Lower lobe of right lung (tissue), 2 donors: Measurements from ENCODE around the gene ATG10. TPM values are rescaled to one million over a fixed set of nuclear protein-coding genes. Genes with fewer than 3 reads are reported as not detected.
"Not testable (repeated sequence)": the region's sequence is repeated elsewhere in the genome, so short reads cannot be mapped to it uniquely, and the experiment has no call there.

Experiments
- ATAC-seq, 2 donors: fragments of 200-7000 bp; cut with Tn5 transposase; one replicate each; pipeline ENCODE4 v1.9.1; 2020 to 2022; ENCODE audit warnings: mild to moderate bottlenecking in 2 of 2, moderate library complexity in 2 of 2
- DNase-seq: peaks from one replicate; pipeline ENCODE4 v3.0.0-alpha.2; 2020
- H3K27ac ChIP-seq: fragments of 200-600 bp; one replicate; pipeline ENCODE4 v1.8.0; 2022
- H3K27me3 ChIP-seq: fragments of 200-600 bp; one replicate; pipeline ENCODE4 v1.8.0; 2022; ENCODE audit warnings: low read depth
- H3K36me3 ChIP-seq: fragments of 200-600 bp; one replicate; pipeline ENCODE4 v1.8.0; 2022; ENCODE audit warnings: mild to moderate bottlenecking
- H3K4me1 ChIP-seq: fragments of 200-600 bp; one replicate; pipeline ENCODE4 v1.8.0; 2022
- H3K4me3 ChIP-seq: fragments of 200-600 bp; one replicate; pipeline ENCODE4 v1.8.0; 2022; ENCODE audit warnings: mild to moderate bottlenecking
- H3K9me3 ChIP-seq: fragments of 200-600 bp; one replicate; pipeline ENCODE4 v1.8.0; 2022
- intact Hi-C: fragments of 100-400 bp; cut with DNase I; formaldehyde crosslinking; loops from one replicate; pipeline ENCODE4 v1.11.0; 2022
- total RNA-seq: library from RNA; stranded (reverse); fragmentation: NEBNext Ultra II Directional; extraction: Animal tissue kit (Norgen Biotek cat#: 25700); gene quantifications from one replicate; pipeline ENCODE4 v1.2.1, GENCODE V29; 2021
- TF ChIP-seq, protein P1 (sequence below): fragments of 200-600 bp; IDR thresholded peaks from one replicate; pipeline ENCODE4 v1.8.0; 2022; ENCODE audit warnings: antibody characterized with exemption, mild to moderate bottlenecking
- donor health status: DM: no; HTN: yes; CAD: no; lungs with severe emphysema.

Gene ATG10
- total RNA-seq, 1 donor from 2014 or later = 5.4 TPM

GRCh38 chr5:82050955-82051354, 79.1 kb downstream of the ATG10 start:
- H3K27me3 ChIP-seq = no peaks in the 10 kb centered on the region
- DNase-seq (no peak), ATAC-seq (no peak)

DNA sequence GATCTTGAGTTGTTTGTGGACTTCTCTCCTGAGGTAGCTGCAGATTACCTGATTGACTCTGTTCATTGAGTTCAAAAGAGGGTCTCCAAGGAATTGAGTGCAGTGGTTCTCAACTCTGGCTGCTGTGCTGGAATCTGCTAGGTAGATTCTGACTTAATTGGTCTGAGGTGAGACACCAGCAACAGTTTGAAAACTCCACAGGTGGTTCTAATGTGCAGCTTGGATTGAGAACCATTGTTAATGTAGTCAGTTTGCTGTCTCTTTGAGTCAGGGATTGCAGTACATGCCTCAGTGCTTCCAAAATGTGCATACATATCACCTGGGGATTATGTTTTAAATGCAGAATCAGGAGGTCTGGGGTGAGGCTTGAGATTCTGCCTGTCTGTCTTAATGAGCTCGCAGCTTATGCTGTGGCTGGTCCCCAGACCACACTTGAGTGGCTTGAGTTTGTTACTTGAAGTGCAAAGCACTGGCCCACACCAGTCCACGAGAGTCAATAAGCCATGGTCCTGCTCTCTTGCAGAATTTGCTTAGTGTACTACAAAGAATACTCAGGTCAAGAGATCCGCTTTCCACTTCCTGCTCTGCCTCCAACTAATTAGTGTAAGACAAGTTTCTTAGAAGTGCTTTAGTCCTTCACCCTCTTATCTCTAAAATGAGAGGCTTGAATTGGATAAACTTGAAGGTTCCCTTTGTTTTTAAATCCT, 82.3 kb downstream of the ATG10 start:
- H3K27ac ChIP-seq = no peak overlapping the region
- no peak overlapping the region for H3K4me3 ChIP-seq
- H3K4me1 ChIP-seq = no peaks in the 10 kb centered on the region
- DNase-seq (no peak), ATAC-seq (peak; percentile 66)
- H3K36me3 ChIP-seq = no peaks in the 10 kb centered on the region
- no peaks in the 10 kb centered on the region for H3K27me3 ChIP-seq
- intact Hi-C loops = no loop called here
- no peaks in the 10 kb centered on the region for H3K9me3 ChIP-seq
- TF ChIP-seq, protein P1, sequence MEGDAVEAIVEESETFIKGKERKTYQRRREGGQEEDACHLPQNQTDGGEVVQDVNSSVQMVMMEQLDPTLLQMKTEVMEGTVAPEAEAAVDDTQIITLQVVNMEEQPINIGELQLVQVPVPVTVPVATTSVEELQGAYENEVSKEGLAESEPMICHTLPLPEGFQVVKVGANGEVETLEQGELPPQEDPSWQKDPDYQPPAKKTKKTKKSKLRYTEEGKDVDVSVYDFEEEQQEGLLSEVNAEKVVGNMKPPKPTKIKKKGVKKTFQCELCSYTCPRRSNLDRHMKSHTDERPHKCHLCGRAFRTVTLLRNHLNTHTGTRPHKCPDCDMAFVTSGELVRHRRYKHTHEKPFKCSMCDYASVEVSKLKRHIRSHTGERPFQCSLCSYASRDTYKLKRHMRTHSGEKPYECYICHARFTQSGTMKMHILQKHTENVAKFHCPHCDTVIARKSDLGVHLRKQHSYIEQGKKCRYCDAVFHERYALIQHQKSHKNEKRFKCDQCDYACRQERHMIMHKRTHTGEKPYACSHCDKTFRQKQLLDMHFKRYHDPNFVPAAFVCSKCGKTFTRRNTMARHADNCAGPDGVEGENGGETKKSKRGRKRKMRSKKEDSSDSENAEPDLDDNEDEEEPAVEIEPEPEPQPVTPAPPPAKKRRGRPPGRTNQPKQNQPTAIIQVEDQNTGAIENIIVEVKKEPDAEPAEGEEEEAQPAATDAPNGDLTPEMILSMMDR = no peak

More at GRCh38 chr5:82050955-82051354, 79.1 kb downstream of the ATG10 start:
- TF ChIP-seq, protein P1 = no peak
- intact Hi-C loops = no loop called here
- H3K4me1 ChIP-seq = no peaks in the 10 kb centered on the region
- H3K4me3 ChIP-seq = no peak overlapping the region
- no peak overlapping the region for H3K27ac ChIP-seq
- no peaks in the 10 kb centered on the region for H3K9me3 ChIP-seq
- no peaks in the 10 kb centered on the region for H3K36me3 ChIP-seq

DNA sequence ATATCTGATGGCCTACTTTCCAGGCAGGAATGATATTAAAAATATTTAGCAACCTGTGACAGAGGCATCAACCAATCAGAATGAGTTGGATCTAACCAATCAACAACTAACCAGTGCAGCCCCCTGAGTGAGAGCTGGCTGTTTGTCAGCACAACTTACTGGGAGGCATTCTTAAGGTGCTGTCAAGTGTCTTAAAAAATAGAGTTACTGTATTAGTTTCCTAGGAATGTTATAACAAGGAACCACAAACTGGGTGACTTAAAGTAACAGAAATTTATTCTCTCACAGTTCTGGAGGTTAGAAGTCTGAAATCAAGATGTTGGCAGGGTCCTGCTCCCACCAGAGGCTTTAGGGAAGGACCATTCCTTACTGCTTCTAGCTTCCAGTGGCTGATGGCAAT, 85.2 kb downstream of the ATG10 start:
- Histone ChIP-seq H3K36me3 (no peaks in the 10 kb centered on the region), H3K4me1 (no peaks in the 10 kb centered on the region), H3K27ac (no peak overlapping the region), H3K27me3 (no peaks in the 10 kb centered on the region), H3K4me3 (no peak overlapping the region), H3K9me3 (no peaks in the 10 kb centered on the region)
- TF ChIP-seq, protein P1 = no peak
- ATAC-seq (no peak), DNase-seq (no peak)
- intact Hi-C loops = no loop called here

DNA sequence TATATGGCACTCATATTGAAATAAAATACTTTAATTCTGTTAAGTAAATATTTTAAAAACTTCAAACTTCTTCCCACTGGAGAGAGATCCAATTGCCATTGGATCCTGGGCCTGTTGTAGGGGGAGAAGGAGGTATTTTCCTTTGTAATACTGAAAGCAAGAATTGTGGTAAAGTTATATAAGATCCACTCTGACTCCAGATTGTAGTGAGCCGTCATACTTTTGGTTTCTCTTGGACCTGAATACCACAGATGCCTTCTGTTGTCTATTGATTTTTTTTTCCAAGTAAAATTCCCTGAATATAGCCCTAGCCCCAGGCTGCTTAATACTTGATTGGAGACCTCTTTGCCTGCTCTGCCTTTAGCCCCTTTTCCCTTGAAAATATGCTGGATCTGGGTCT, 86.9 kb downstream of the ATG10 start:
- Histone ChIP-seq H3K4me3 (no peak overlapping the region), H3K36me3 (no peaks in the 10 kb centered on the region), H3K27ac (no peak overlapping the region), H3K9me3 (no peaks in the 10 kb centered on the region), H3K27me3 (no peaks in the 10 kb centered on the region), H3K4me1 (no peaks in the 10 kb centered on the region)
- DNase-seq (no peak), ATAC-seq (no peak)
- intact Hi-C loops = no loop called here
- TF ChIP-seq, protein P1 = no peak

DNA sequence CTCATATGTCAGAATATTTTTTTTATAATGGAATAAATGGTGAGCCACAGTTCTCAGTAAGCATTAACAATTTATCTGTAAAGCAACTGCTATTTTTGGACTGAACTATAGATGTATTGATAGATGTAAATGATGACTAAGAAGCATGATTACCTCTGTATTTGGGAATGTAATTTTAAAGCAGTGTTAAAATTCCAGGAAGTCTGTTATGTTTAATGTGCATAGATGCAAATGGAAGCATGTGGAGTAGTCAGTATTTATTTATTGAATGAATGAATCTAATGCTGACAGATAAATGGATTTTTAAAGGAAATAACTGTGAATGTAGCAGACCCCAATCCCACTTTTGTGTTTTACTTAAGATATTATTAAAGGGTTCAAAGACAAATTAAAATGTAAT, 95.0 kb downstream of the ATG10 start:
- no peaks in the 10 kb centered on the region for H3K4me1 ChIP-seq
- DNase-seq = no peak
- H3K27ac ChIP-seq = no peak overlapping the region
- H3K4me3 ChIP-seq = no peak overlapping the region
- no peaks in the 10 kb centered on the region for H3K36me3 ChIP-seq
- ATAC-seq = no peak
- intact Hi-C loops = no loop called here
- no peaks in the 10 kb centered on the region for H3K27me3 ChIP-seq
- TF ChIP-seq, protein P1 = no peak
- H3K9me3 ChIP-seq = no peaks in the 10 kb centered on the region

DNA sequence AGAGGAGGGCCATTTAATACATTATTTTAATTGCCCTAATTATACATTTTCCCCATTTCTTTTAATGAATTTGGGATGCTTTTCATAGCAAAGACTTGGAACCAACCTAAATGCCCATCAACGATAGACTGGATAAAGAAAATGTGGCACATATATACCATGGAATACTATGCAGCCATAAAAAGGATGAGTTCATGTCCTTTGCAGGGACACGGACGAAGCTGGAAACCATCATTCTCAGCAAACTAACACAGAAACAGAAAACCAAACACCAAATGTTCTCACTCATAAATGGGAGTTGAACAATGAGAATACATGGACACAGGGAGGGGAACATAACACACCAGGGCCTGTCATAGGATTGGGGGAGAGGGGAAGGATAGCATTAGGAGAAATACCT, 96.2 kb downstream of the ATG10 start:
- intact Hi-C loops, H3K27ac ChIP-seq, H3K4me3 ChIP-seq, DNase-seq, ATAC-seq, H3K36me3 ChIP-seq, H3K9me3 ChIP-seq, H3K4me1 ChIP-seq, H3K27me3 ChIP-seq: not testable (repeated sequence)
